ENCODE results near the gene CSE1L.

Gene CSE1L, protein sequence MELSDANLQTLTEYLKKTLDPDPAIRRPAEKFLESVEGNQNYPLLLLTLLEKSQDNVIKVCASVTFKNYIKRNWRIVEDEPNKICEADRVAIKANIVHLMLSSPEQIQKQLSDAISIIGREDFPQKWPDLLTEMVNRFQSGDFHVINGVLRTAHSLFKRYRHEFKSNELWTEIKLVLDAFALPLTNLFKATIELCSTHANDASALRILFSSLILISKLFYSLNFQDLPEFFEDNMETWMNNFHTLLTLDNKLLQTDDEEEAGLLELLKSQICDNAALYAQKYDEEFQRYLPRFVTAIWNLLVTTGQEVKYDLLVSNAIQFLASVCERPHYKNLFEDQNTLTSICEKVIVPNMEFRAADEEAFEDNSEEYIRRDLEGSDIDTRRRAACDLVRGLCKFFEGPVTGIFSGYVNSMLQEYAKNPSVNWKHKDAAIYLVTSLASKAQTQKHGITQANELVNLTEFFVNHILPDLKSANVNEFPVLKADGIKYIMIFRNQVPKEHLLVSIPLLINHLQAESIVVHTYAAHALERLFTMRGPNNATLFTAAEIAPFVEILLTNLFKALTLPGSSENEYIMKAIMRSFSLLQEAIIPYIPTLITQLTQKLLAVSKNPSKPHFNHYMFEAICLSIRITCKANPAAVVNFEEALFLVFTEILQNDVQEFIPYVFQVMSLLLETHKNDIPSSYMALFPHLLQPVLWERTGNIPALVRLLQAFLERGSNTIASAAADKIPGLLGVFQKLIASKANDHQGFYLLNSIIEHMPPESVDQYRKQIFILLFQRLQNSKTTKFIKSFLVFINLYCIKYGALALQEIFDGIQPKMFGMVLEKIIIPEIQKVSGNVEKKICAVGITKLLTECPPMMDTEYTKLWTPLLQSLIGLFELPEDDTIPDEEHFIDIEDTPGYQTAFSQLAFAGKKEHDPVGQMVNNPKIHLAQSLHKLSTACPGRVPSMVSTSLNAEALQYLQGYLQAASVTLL

DNA sequence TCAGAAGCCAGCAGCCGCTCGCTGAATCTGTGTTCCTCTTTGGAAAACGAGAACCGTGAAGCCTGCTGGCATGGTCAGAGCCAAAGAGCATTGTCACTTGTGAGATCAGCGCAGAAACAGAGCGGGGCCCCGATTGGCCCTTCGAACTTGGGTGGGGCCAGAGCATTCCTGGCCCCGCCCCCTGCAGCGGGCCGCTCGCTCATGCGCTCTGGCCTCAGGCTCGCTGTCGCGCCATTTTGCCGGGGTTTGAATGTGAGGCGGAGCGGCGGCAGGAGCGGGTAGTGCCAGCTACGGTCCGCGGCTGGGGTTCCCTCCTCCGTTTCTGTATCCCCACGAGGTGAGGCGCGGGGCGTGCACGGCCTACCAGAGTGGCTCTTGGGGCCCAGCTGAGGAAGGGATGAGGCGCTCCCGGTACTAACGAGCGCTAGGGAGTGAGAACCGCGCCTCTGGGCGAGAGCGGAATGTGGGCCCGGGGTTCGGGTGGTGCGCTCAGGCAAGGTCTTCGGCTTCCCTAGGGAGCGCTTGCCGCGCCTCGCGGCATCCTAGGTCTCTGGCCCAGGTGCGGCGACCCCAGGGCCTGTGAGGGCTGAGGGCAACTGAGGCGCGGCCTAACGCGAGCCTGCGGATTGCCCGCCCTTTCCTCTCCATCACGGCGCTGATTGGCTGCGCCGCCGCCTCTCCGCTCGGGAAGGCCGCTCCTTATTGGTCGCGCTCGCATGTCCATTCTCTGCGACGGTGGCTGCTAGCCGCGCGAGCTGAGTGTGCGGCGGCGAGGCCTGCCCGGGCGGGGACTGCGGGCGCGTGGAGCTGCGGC is at the start of gene CSE1L:
Gene CSE1L (plus strand): TSS at position 226 of the 814 bp plus-strand sequence. CDS start 12,152 bp downstream, outside the sequence.
- peak; percentile 97 for DNase-seq (ENCODE audit: low read depth)
- TF ChIP-seq, protein P1, sequence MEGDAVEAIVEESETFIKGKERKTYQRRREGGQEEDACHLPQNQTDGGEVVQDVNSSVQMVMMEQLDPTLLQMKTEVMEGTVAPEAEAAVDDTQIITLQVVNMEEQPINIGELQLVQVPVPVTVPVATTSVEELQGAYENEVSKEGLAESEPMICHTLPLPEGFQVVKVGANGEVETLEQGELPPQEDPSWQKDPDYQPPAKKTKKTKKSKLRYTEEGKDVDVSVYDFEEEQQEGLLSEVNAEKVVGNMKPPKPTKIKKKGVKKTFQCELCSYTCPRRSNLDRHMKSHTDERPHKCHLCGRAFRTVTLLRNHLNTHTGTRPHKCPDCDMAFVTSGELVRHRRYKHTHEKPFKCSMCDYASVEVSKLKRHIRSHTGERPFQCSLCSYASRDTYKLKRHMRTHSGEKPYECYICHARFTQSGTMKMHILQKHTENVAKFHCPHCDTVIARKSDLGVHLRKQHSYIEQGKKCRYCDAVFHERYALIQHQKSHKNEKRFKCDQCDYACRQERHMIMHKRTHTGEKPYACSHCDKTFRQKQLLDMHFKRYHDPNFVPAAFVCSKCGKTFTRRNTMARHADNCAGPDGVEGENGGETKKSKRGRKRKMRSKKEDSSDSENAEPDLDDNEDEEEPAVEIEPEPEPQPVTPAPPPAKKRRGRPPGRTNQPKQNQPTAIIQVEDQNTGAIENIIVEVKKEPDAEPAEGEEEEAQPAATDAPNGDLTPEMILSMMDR (IDR thresholded peaks at IDR 0.05; ENCODE audit: insufficient read depth, low read depth, low read length, missing control alignments) = no peak
- peak within 1 kb of the TSS; percentile 75 for H3K4me3 ChIP-seq (ENCODE audit: low read depth, low read length)

DNA sequence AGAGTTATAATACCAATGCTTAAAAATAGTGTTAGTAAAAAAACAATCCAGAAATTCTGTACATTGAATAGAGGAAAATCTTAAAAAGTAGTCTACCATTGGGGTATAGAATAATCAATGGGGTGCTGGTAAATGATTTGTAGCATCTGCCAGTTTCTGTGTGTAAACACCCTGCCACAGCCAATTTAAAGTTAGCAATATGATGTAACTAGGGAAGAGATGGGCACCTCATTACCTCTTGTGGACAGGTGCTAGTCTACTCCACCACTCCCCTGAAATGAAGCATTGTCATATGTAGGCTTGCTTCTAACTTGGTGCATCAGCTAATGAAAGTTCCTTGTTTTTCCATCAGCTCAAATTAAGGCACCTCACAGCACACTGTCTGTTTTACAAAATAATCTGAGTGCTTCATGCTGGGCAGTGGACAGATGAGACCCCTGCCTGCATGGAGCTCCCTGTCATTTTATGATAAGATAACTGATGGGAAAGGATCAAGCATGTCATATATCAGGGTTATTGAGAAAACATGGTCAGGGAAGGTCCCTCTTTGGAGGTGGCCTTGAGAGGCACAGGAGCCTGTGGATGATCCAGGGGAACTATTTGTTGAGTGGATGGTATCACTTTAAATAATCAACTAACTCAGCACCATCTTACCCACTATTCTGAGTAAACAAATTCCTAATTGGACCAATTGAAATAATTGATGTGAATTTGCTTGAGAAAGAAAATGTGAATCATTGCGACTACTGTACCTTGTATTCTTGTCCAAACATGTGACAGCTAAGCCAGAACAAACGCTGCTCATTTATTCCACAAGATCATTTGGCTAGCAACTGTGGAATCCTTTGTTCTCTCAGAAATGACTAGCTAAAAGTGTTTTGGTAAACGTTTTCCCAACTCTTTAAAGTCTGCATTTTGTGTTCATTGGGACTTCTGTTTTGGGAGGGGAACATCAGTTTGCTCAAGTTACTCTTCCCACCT is 45.9 kb upstream of the CSE1L start:
- DNase-seq (ENCODE audit: low read depth) = no peak
- H3K4me3 ChIP-seq (ENCODE audit: low read depth, low read length) = no peak overlapping the region
- TF ChIP-seq, protein P1 (IDR thresholded peaks at IDR 0.05; ENCODE audit: insufficient read depth, low read depth, low read length, missing control alignments) = no peak

DNA sequence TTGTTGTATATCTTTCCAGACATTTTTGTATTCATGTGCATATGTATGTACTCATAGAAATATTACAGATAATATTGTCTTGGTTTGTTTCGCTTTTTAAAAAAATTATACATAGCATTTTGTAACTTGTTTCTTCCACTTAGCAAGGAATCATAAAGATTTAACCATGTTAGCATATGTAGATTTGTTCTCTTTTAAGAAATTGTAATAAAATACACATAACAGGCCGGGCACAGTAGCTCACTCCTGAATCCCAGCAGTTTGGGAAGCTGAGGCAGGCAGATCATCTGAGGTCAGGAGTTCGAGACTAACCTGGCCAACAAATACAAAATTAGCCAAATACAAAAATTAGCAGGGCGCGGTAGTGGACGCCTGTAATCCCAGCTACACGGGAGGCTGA is 44.4 kb upstream of the CSE1L start:
- no peak for DNase-seq (ENCODE audit: low read depth)
- TF ChIP-seq, protein P1 (IDR thresholded peaks at IDR 0.05; ENCODE audit: insufficient read depth, low read depth, low read length, missing control alignments) = no peak
- no peak overlapping the region for H3K4me3 ChIP-seq (ENCODE audit: low read depth, low read length)

DNA sequence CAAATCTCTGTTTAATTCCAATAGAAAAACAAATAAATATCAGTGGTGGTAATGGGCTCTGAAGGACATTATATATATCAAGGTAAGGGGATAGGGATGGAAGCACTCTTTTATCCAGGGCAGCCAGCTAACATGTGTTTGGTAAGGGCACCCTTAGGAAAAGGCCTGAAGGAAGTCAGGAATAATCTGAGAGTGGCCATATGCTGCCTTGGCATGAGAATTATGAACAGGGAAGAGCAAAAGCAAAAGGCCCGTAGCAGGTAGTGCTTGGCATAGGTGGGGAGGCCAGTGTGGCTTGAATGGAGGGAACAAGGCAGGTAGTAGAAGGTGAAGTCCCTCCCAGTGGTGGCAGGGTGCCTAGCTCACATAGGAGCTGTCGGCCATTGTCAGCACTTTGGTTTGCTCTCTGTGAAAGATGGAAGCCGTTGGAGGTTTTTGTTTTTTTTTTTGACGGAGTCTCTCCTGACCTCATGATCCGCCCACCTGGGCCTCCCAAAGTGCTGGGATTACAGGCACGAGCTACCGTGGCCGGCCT is 39.6 kb upstream of the CSE1L start:
- no peak overlapping the region for H3K4me3 ChIP-seq (ENCODE audit: low read depth, low read length)
- DNase-seq (ENCODE audit: low read depth) = no peak
- TF ChIP-seq, protein P1 (IDR thresholded peaks at IDR 0.05; ENCODE audit: insufficient read depth, low read depth, low read length, missing control alignments) = no peak

DNA sequence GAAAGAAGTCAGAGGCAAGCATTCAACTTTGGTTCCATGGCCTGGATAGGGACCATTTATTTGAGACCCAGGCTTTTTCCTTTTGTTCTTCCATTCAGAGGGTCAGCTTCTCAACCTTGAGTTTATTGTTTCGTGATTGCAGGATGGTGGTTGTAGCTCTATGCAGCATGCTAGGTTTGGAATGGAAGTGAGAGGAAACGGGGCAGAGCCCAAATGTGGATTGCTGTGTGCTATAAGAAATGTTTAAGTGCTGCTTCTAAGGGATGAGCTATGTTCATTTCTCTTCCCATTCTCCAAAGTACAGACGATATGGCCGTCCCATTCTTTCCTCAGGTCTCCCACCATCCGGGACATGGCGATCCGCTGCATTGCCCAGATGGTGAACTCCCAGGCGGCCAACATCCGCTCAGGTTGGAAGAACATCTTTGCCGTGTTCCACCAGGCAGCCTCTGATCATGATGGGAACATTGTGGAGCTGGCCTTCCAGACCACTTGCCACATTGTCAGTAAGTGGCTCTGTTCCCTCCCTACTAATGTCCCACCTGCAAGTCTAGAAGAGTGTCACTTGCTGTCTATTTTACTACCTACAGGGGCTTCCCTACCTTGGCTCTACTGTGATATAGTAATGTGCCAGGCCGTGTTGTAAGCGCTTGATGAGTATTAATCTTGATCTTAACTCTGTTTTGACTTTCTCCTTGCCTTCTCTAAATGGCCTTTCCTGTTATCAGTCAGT is 36.0 kb upstream of the CSE1L start:
- TF ChIP-seq, protein P1 (IDR thresholded peaks at IDR 0.05; ENCODE audit: insufficient read depth, low read depth, low read length, missing control alignments) = no peak
- no peak for DNase-seq (ENCODE audit: low read depth)

More for the DNA sequence above, 36.0 kb upstream of the CSE1L start:
- no peak overlapping the region for H3K4me3 ChIP-seq (ENCODE audit: low read depth, low read length)

Measured in GM12865 (cell line).